ENCODE data around the gene SLC25A13. TPM values are rescaled to one million over a fixed set of nuclear protein-coding genes. Genes with fewer than 3 reads are reported as not detected.
"Not testable (repeated sequence)": the region's sequence is repeated elsewhere in the genome, so short reads cannot be mapped to it uniquely, and the experiment has no call there.

SLC25A13 gene
- total RNA-seq, 1 experiment from 2014 or later: 80.1 TPM

- no peak for DNase-seq
- no peaks in the 10 kb centered on the region for H3K36me3 ChIP-seq (replicated peaks; ENCODE audit: control insufficient read depth, insufficient read depth, low read length)
- H3K27me3 ChIP-seq (ENCODE audit: control insufficient read depth, insufficient read depth, low read length): no peaks in the 10 kb centered on the region
- H3K4me3 ChIP-seq (ENCODE audit: insufficient read depth, low read depth, low read length): no peak overlapping the region
Observed at GRCh38 chr7:96332325-96332724, 10.4 kb upstream of the SLC25A13 start.

- no peak overlapping the region for H3K4me3 ChIP-seq (ENCODE audit: insufficient read depth, low read depth, low read length)
- no peaks in the 10 kb centered on the region for H3K36me3 ChIP-seq (replicated peaks; ENCODE audit: control insufficient read depth, insufficient read depth, low read length)
- DNase-seq: no peak
- no peaks in the 10 kb centered on the region for H3K27me3 ChIP-seq (ENCODE audit: control insufficient read depth, insufficient read depth, low read length)
Observed at GRCh38 chr7:96331775-96332174, 9.9 kb upstream of the SLC25A13 start.

- no peaks in the 10 kb centered on the region for H3K36me3 ChIP-seq (replicated peaks; ENCODE audit: control insufficient read depth, insufficient read depth, low read length)
- H3K4me3 ChIP-seq (ENCODE audit: insufficient read depth, low read depth, low read length): no peak overlapping the region
- H3K27me3 ChIP-seq (ENCODE audit: control insufficient read depth, insufficient read depth, low read length): no peaks in the 10 kb centered on the region
- DNase-seq: no peak
Observed at GRCh38 chr7:96331233-96331632, 9.3 kb upstream of the SLC25A13 start.

GRCh38 chr7:96330193-96330592, 8.3 kb upstream of the SLC25A13 start:
- H3K27me3 ChIP-seq (ENCODE audit: control insufficient read depth, insufficient read depth, low read length): no peaks in the 10 kb centered on the region
- no peak overlapping the region for H3K4me3 ChIP-seq (ENCODE audit: insufficient read depth, low read depth, low read length)
- DNase-seq: no peak
- H3K36me3 ChIP-seq (replicated peaks; ENCODE audit: control insufficient read depth, insufficient read depth, low read length): no peaks in the 10 kb centered on the region

GRCh38 chr7:96329241-96329640, 7.3 kb upstream of the SLC25A13 start:
- H3K27me3 ChIP-seq (ENCODE audit: control insufficient read depth, insufficient read depth, low read length): no peaks in the 10 kb centered on the region
- DNase-seq: no peak
- H3K4me3 ChIP-seq (ENCODE audit: insufficient read depth, low read depth, low read length): no peak overlapping the region
- no peaks in the 10 kb centered on the region for H3K36me3 ChIP-seq (replicated peaks; ENCODE audit: control insufficient read depth, insufficient read depth, low read length)

GRCh38 chr7:96328016-96328415, 6.1 kb upstream of the SLC25A13 start:
- Histone ChIP-seq H3K36me3 (replicated peaks; ENCODE audit: control insufficient read depth, insufficient read depth, low read length) (no peaks in the 10 kb centered on the region), H3K4me3 (ENCODE audit: insufficient read depth, low read depth, low read length) (no peak overlapping the region), H3K27me3 (ENCODE audit: control insufficient read depth, insufficient read depth, low read length) (no peaks in the 10 kb centered on the region)
- DNase-seq: no peak

GRCh38 chr7:96327429-96327828, 5.5 kb upstream of the SLC25A13 start:
- no peak overlapping the region for H3K4me3 ChIP-seq (ENCODE audit: insufficient read depth, low read depth, low read length)
- H3K36me3 ChIP-seq (replicated peaks; ENCODE audit: control insufficient read depth, insufficient read depth, low read length): no peaks in the 10 kb centered on the region
- no peak for DNase-seq
- no peaks in the 10 kb centered on the region for H3K27me3 ChIP-seq (ENCODE audit: control insufficient read depth, insufficient read depth, low read length)

GRCh38 chr7:96326752-96327151, 4.9 kb upstream of the SLC25A13 start:
- not testable (repeated sequence) for H3K4me3 ChIP-seq (ENCODE audit: insufficient read depth, low read depth, low read length); H3K27me3 ChIP-seq (ENCODE audit: control insufficient read depth, insufficient read depth, low read length); H3K36me3 ChIP-seq (replicated peaks; ENCODE audit: control insufficient read depth, insufficient read depth, low read length); DNase-seq

GRCh38 chr7:96322847-96323461, 1.1 kb upstream of the SLC25A13 start:
- no peak for DNase-seq
- Histone ChIP-seq H3K27me3 (ENCODE audit: control insufficient read depth, insufficient read depth, low read length) (no peaks in the 10 kb centered on the region), H3K4me3 (ENCODE audit: insufficient read depth, low read depth, low read length) (no peak overlapping the region), H3K36me3 (replicated peaks; ENCODE audit: control insufficient read depth, insufficient read depth, low read length) (no peaks in the 10 kb centered on the region)

- Histone ChIP-seq H3K36me3 (replicated peaks; ENCODE audit: control insufficient read depth, insufficient read depth, low read length) (no peaks in the 10 kb centered on the region), H3K27me3 (ENCODE audit: control insufficient read depth, insufficient read depth, low read length) (no peaks in the 10 kb centered on the region), H3K4me3 (ENCODE audit: insufficient read depth, low read depth, low read length) (peak overlapping the region; percentile 94)
- no peak for DNase-seq
Observed at GRCh38 chr7:96322373-96322695, 436 bp upstream of the SLC25A13 start.

GRCh38 chr7:96321031-96321657, 754 bp downstream of the SLC25A13 start:
- Histone ChIP-seq H3K27me3 (ENCODE audit: control insufficient read depth, insufficient read depth, low read length) (no peaks in the 10 kb centered on the region), H3K36me3 (replicated peaks; ENCODE audit: control insufficient read depth, insufficient read depth, low read length) (no peaks in the 10 kb centered on the region), H3K4me3 (ENCODE audit: insufficient read depth, low read depth, low read length) (peak overlapping the region; percentile 94)
- peak; percentile 81 for DNase-seq

GRCh38 chr7:96320442-96320841, 1.5 kb downstream of the SLC25A13 start:
- DNase-seq: no peak
- H3K4me3 ChIP-seq (ENCODE audit: insufficient read depth, low read depth, low read length): no peak overlapping the region
- no peaks in the 10 kb centered on the region for H3K27me3 ChIP-seq (ENCODE audit: control insufficient read depth, insufficient read depth, low read length)
- no peaks in the 10 kb centered on the region for H3K36me3 ChIP-seq (replicated peaks; ENCODE audit: control insufficient read depth, insufficient read depth, low read length)

- Histone ChIP-seq H3K4me3 (ENCODE audit: insufficient read depth, low read depth, low read length) (no peak overlapping the region), H3K36me3 (replicated peaks; ENCODE audit: control insufficient read depth, insufficient read depth, low read length) (no peaks in the 10 kb centered on the region), H3K27me3 (ENCODE audit: control insufficient read depth, insufficient read depth, low read length) (no peaks in the 10 kb centered on the region)
- no peak for DNase-seq
Observed at GRCh38 chr7:96319439-96319838, 2.5 kb downstream of the SLC25A13 start.

GRCh38 chr7:96316949-96317348, 4.9 kb downstream of the SLC25A13 start:
- Histone ChIP-seq H3K4me3 (ENCODE audit: insufficient read depth, low read depth, low read length) (no peak overlapping the region), H3K27me3 (ENCODE audit: control insufficient read depth, insufficient read depth, low read length) (no peaks in the 10 kb centered on the region), H3K36me3 (replicated peaks; ENCODE audit: control insufficient read depth, insufficient read depth, low read length) (no peaks in the 10 kb centered on the region)
- no peak for DNase-seq

- Histone ChIP-seq H3K27me3 (ENCODE audit: control insufficient read depth, insufficient read depth, low read length) (no peaks in the 10 kb centered on the region), H3K36me3 (replicated peaks; ENCODE audit: control insufficient read depth, insufficient read depth, low read length) (no peaks in the 10 kb centered on the region), H3K4me3 (ENCODE audit: insufficient read depth, low read depth, low read length) (no peak overlapping the region)
- no peak for DNase-seq
Observed at GRCh38 chr7:96315125-96315512, 6.8 kb downstream of the SLC25A13 start.
